Occipital lobe (tissue), 2 donors: Measurements from ENCODE around the gene MYO15B. TPM values are rescaled to one million over a fixed set of nuclear protein-coding genes. Genes with fewer than 3 reads are reported as not detected.

Source experiments
- DNase-seq: peaks from one replicate; lab custom pipeline; 2025; lab: John Stamatoyannopoulos, UW
- total RNA-seq: library from RNA; depleted of rRNA; stranded (reverse); fragments of >200 nt; gene quantifications from one replicate; pipeline ENCODE4 v1.2.3, GENCODE V29; 2014

MYO15B gene
- total RNA-seq, 1 donor from 2014 or later: 15.9 TPM

GRCh38 chr17:75602644-75603043, 15.0 kb downstream of the MYO15B start:
- DNase-seq: no peak

- DNase-seq: no peak
Measured at GRCh38 chr17:75603123-75603522, 15.5 kb downstream of the MYO15B start.

- no peak for DNase-seq
Measured at GRCh38 chr17:75604034-75604695, 16.6 kb downstream of the MYO15B start.

DNA sequence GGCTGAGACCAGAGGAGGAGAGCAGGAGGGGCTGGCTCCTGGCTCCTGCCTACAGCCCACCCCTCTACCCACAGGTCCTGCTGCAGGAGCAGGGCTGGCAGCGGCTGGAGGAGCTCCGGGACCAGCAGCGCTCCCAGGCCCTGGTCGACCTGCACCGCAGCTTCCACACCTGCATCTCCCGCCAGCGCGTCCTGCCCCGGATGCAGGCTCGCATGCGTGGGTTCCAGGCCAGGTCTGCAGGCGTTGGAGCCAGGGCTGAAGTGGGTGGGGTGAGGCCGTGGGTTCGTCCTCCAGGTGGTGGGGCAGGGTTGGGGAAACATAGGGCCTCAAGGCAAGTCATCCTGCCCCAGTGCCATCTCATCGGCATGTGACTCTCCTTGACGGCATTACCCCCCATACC, 18.2 kb downstream of the MYO15B start:
- DNase-seq: no peak

GRCh38 chr17:75607086-75607485, 19.5 kb downstream of the MYO15B start:
- DNase-seq: no peak

- DNase-seq: no peak
Measured at GRCh38 chr17:75610103-75610984, 22.7 kb downstream of the MYO15B start.

DNA sequence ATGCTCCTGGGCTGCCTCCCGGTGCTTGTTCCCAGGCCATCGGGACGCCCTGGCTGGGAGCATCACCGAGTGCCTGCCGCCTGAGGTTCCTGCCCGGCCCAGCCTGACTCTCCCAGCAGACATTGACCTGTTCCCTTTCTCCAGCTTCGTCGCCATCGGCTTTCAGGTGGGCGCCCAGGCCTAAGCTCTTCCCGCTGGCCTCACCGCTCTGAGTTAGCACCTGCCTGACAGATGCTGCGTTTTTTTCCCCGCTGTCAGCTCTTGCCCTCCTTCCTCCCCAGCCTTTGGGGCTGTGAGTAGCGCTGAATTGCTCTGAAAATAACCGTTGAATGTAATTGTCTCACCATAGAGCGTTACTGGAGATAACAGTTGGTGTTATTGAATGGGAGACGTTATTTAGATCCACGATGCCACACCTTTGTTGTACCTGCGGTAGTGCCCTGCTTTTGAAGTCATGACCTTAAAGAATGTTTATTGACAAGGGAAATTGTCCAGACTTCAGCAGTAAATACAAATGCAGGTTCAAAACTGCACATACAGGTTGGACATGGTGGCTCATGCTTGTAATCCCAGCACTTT, 24.3 kb downstream of the MYO15B start:
- DNase-seq: no peak

- no peak for DNase-seq
Measured at GRCh38 chr17:75612906-75613626, 25.5 kb downstream of the MYO15B start.

DNA sequence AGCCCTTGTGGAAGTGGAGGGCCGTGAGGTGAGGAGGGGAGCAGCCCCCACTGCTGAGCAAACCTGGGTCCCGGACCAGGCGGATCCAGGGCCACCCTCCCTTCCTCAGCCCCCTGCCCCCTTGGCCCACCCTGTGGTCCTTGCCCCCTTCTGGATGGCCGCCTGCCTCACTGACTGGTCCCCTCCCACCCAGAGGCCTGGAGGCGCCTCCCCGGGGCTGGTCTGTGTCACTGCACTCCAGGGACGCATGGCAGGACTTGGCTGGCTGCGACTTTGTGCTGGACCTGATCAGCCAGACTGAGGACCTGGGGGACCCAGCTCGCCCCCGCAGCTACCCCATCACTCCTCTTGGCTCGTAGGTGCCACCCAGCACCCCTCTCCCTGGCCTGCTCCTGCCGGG, 26.4 kb downstream of the MYO15B start:
- DNase-seq: no peak

DNA sequence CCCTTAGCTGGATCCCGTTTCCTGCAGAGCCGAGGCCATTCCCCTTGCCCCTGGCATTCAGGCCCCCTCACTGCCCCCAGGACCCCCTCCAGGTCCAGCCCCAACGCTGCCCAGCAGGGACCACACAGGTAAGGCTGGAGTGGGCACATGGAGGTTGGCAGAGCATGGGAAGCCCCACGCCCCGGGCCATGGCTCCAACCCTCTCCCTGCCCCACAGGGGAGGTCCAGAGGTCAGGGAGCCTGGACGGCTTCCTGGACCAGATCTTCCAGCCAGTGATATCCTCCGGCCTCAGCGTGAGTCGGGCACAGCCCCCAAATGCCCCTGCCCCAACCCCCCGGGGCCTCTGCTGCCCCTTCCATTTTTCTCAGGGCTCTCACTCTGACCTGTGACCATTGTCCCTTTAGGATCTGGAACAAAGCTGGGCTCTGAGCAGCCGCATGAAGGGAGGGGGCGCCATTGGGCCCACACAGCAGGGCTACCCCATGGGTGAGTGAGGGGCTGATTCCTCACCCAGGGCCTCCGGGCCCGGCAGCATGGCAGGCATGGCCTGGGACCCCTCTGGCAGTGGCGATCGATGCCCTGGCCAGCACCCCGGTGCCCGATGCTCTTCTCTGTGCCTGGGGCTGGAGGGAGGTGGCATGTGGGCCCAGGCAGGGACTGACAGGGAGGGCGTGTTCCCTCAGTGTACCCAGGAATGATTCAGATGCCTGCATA, 27.1 kb downstream of the MYO15B start:
- DNase-seq: no peak

DNA sequence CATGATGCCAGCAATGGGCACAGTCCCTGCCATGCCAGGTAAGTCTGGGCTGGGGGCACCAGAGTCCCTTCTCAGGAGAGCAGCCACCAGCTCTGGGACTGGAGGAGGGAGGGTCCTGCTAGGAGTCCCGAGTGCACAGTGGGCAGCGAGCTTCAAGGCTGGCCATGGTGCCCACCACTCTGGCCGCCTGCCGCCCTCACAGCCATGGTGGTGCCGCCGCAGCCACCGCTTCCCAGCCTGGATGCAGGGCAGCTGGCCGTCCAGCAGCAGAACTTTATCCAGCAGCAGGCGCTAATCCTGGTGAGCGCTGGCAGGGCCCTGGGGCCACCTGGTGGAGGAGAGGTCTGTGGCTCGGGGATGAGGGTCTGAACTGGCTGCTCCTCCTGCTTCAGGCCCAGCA, 27.7 kb downstream of the MYO15B start:
- DNase-seq: no peak

DNA sequence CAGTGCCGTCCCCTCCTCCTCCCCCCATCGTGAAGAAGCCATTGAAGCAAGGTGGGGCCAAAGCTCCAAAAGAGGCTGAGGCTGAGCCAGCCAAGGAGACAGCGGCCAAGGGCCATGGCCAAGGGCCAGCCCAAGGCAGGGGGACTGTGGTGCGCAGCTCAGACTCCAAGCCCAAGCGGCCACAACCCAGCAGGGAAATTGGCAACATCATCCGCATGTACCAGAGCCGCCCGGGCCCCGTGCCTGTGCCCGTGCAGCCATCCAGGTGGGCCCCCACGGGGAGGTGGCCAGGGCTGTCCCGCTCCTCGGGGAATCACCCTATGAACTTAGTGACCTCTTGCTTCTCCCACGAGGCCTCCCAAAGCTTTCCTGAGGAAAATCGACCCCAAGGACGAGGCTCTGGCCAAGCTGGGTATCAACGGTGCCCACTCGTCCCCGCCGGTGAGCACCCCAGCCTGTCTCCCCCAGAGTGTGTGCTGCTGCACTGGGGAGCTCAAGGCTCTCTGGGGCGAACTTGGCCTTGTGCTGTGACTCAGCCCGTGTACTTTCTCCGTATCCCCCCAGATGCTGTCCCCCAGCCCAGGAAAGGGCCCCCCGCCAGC, 29.0 kb downstream of the MYO15B start:
- no peak for DNase-seq

GRCh38 chr17:75617218-75617617, 29.6 kb downstream of the MYO15B start:
- DNase-seq: no peak

GRCh38 chr17:75617675-75618074, 30.1 kb downstream of the MYO15B start:
- no peak for DNase-seq

DNA sequence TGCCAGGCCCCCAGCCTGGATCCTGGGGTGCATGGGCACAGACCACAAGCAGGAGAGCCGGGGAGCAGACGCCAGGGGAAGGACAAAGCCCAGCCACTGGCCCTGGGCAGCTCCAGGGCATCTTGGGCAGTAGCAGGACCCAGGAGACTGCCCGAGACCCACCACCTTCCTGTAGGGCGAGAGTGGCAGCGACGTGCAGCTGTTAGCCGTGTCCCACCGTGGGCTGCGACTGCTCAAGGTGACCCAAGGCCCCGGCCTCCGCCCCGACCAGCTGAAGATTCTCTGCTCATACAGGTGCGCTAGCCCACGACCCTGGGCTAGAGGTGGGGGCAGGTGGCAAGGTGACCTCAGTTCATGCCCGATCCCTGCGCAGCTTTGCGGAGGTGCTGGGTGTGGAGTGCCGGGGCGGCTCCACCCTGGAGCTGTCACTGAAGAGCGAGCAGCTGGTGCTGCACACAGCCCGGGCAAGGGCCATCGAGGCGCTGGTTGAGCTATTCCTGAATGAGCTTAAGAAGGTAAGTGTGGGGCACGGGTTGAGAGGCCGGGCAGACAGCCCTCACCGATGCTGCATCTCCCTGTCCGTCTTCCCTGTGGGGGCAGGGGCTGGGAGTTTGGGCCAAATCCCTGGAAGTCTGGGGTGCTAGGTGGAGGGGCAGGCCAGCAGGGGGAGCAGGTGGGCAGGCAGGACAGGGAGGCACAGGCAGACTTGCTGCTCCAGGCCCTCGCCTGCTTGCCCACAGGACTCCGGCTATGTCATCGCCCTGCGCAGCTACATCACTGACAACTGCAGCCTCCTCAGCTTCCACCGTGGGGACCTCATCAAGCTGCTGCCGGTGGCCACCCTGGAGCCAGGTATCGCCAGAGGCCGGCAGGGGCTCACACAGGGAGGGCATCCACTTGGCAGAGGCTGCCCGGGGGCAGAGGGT, 32.2 kb downstream of the MYO15B start:
- no peak for DNase-seq

DNA sequence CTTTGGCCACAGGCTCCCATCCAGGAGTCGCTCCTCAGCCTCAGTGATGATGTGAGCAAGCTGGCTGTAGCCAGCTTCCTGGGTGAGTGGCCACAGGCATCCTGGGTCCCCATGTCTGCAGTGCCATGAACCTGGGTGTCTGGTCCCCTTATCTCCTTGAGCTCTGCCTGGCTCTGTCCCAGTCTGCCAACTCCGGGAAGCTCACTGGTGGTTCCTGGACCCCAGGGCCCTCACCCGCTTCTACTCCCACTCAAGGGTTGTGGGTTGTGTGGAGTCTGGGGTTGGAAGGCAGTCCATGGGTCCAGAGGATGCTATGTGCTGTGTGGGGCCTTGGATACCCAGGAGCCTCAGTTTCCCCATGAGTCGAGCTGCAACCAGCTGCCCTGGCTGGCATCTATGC, 33.9 kb downstream of the MYO15B start:
- DNase-seq: no peak

DNA sequence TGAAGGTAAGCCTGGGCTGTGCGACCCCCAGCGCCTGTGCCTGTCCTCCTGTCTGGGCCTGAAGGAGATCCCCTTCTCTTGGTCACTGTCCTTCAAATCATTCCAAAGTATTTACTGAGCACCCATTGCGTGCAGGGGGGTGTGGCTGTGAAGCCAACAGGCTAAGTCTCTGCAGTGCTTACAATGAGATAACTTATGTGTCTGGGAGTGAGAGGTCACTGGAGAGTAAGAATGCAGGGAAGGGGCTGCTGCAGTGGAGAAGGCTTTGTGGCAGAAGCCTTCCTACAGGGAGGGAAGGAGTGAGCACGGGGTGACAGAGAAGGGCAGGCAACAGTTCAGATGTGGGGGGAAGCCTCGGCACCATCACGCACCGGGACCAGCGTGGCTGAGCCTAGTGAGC, 34.5 kb downstream of the MYO15B start:
- no peak for DNase-seq

- DNase-seq: no peak
Measured at GRCh38 chr17:75622771-75623273, 35.2 kb downstream of the MYO15B start.

GRCh38 chr17:75623386-75623785, 35.8 kb downstream of the MYO15B start:
- DNase-seq: no peak

- DNase-seq: no peak
Measured at GRCh38 chr17:75624021-75624420, 36.4 kb downstream of the MYO15B start.
